DND-41 (cell line): ENCODE results near the gene PAMR1.

Experiments
- ATAC-seq: fragments of 200-7000 bp; cut with Tn5 transposase; 3 replicates; pipeline ENCODE4 v1.9.1; 2021; ENCODE audit warnings: low read depth; ENCODE audit not compliant: insufficient read depth
- DNase-seq: peaks from one replicate; pipeline ENCODE4 v3.0.0-alpha.2; 2020
- H2AFZ ChIP-seq: 2 replicates; pipeline ENCODE4 v1.6.0; 2012; ENCODE audit warnings: low read depth, low read length
- H3K27ac ChIP-seq: 2 replicates; pipeline ENCODE4 v1.5.1; 2012; ENCODE audit warnings: low read length, inconsistent platforms
- H3K27me3 ChIP-seq: fragments of 200-600 bp; sonication (generic); 2 replicates; pipeline ENCODE4 v1.6.0; 2012; ENCODE audit warnings: low read length, mild to moderate bottlenecking, inconsistent platforms; ENCODE audit not compliant: insufficient read depth, poor library complexity
- H3K36me3 ChIP-seq: 2 replicates; pipeline ENCODE4 v1.5.1; 2012; ENCODE audit warnings: low read length, inconsistent platforms; ENCODE audit not compliant: insufficient read depth
- H3K4me1 ChIP-seq: 2 replicates; pipeline ENCODE4 v1.5.1; 2012; ENCODE audit warnings: mild to moderate bottlenecking, low read length; ENCODE audit not compliant: insufficient read depth
- H3K4me2 ChIP-seq: 2 replicates; pipeline ENCODE4 v1.6.0; 2012; ENCODE audit warnings: mild to moderate bottlenecking, moderate library complexity, low read length, inconsistent platforms; ENCODE audit not compliant: insufficient read depth
- H3K4me3 ChIP-seq, 2 experiments: fragments of 200-600 bp in 1 of 2; shearing (Covaris generic) in 1 of 2; 2 replicates each; pipeline ENCODE4 v1.5.1; 2012 to 2016; ENCODE audit warnings: inconsistent platforms in 2 of 2, low read length in 2 of 2, mild to moderate bottlenecking in 2 of 2, low read depth in 1 of 2, moderate library complexity in 1 of 2
- H3K79me2 ChIP-seq: 2 replicates; pipeline ENCODE4 v1.6.0; 2012; ENCODE audit warnings: low read length, inconsistent platforms; ENCODE audit not compliant: insufficient read depth
- H3K9ac ChIP-seq: 2 replicates; pipeline ENCODE4 v1.6.0; 2012; ENCODE audit warnings: low read depth, mild to moderate bottlenecking, inconsistent platforms, low read length, moderate library complexity
- H3K9me3 ChIP-seq: 2 replicates; pipeline ENCODE4 v1.5.1; 2012; ENCODE audit warnings: low read length, moderate library complexity, mild to moderate bottlenecking, inconsistent platforms; ENCODE audit not compliant: insufficient read depth, severe bottlenecking
- H4K20me1 ChIP-seq: 2 replicates; pipeline ENCODE4 v1.6.0; 2012; ENCODE audit warnings: low read length; ENCODE audit not compliant: insufficient read depth
- CTCF ChIP-seq: IDR thresholded peaks from 2 replicates; pipeline ENCODE4 v1.5.1; 2012; ENCODE audit warnings: borderline replicate concordance, low read length, moderate library complexity, mild to moderate bottlenecking; ENCODE audit not compliant: poor library complexity, severe bottlenecking; ENCODE audit errors: extremely low read depth
- EZH2 ChIP-seq: IDR thresholded peaks from 3 replicates; pipeline ENCODE4 v1.6.1; 2012; ENCODE audit warnings: borderline replicate concordance, low read depth, mild to moderate bottlenecking, moderate library complexity, low read length, inconsistent platforms; ENCODE audit not compliant: severe bottlenecking

The PAMR1 gene

DNA sequence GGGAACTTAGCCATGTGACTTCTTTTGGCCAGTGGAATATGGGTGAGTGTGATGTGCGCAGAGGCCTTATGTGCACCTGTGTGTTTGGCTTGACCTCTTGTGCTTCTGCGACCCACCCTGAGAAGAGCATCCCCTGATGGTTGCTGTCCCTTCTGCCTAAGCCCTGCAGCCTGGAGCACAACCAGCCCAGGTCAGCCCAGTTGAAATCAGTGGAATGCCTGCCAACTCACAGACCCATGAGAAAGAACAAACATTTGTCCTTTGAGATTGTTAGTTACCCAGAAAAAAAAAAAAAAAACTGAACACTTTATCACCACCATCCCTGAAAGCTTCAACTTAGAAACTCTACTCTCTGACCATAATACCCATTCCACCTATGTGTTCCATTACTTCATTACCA lies 38.5 kb downstream of the PAMR1 start:
- H3K4me3 ChIP-seq = no peak overlapping the region
- no peaks in the 10 kb centered on the region for H3K4me1 ChIP-seq
- no peaks in the 10 kb centered on the region for H4K20me1 ChIP-seq
- TF ChIP-seq CTCF (no peak), EZH2 (no peak)
- H3K36me3 ChIP-seq = no peaks in the 10 kb centered on the region
- H3K79me2 ChIP-seq = no peaks in the 10 kb centered on the region
- H3K27me3 ChIP-seq = peaks cover 5% of the 10 kb centered on the region
- H2AFZ ChIP-seq = no peak overlapping the region
- no peak overlapping the region for H3K9ac ChIP-seq
- no peak overlapping the region for H3K4me2 ChIP-seq
- H3K27ac ChIP-seq = no peak overlapping the region
- H3K9me3 ChIP-seq = peaks cover 8% of the 10 kb centered on the region
- ATAC-seq (no peak), DNase-seq (no peak)

DNA sequence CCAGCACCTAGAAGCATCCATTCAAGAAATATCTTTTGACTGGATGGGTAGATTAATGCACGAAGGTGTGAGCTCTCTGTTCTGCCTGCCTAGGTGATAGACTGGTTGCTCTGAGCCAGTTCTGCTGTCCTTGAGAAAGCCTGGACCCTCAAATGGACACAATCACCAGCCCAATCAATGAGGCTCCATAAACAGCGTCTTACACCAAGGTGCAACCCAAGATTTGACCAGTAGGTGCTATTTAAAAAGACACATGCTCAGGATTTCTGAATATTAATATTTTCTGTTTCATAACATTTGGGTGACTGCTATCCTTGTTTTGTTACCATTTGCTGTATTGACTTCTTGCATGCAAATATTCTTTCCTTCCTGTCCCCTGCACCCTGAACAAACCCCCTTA lies 39.0 kb downstream of the PAMR1 start:
- TF ChIP-seq EZH2 (no peak), CTCF (peak; percentile 3)
- ATAC-seq (no peak), DNase-seq (no peak)
- no peak overlapping the region for H3K9ac ChIP-seq
- no peaks in the 10 kb centered on the region for H4K20me1 ChIP-seq
- H3K4me1 ChIP-seq = no peaks in the 10 kb centered on the region
- H3K27ac ChIP-seq = no peak overlapping the region
- no peaks in the 10 kb centered on the region for H3K79me2 ChIP-seq
- H3K4me3 ChIP-seq = no peak overlapping the region
- no peaks in the 10 kb centered on the region for H3K36me3 ChIP-seq
- H3K27me3 ChIP-seq = peaks cover 5% of the 10 kb centered on the region
- no peak overlapping the region for H2AFZ ChIP-seq
- no peak overlapping the region for H3K4me2 ChIP-seq
- H3K9me3 ChIP-seq = peaks cover 8% of the 10 kb centered on the region

- H3K4me2 ChIP-seq = no peak overlapping the region
- DNase-seq (peak; percentile 78), ATAC-seq (peak; percentile 100)
- H2AFZ ChIP-seq = no peak overlapping the region
- H3K4me1 ChIP-seq = no peaks in the 10 kb centered on the region
- peaks cover 8% of the 10 kb centered on the region for H3K9me3 ChIP-seq
- H3K79me2 ChIP-seq = no peaks in the 10 kb centered on the region
- TF ChIP-seq EZH2 = no peak
- TF ChIP-seq CTCF = peak; percentile 96
- H3K27me3 ChIP-seq = peaks cover 5% of the 10 kb centered on the region
- H3K4me3 ChIP-seq = no peak overlapping the region
- no peak overlapping the region for H3K9ac ChIP-seq
- no peak overlapping the region for H3K27ac ChIP-seq
- H3K36me3 ChIP-seq = no peaks in the 10 kb centered on the region
- no peaks in the 10 kb centered on the region for H4K20me1 ChIP-seq
Observed at GRCh38 chr11:35485656-35486322, 39.6 kb downstream of the PAMR1 start.
